Endothelial cell of umbilical vein (primary cell): ENCODE measurements around the gene ABCG5. TPM values are rescaled to one million over a fixed set of nuclear protein-coding genes. Genes with fewer than 3 reads are reported as not detected.

Experiments used
- BruUV-seq: library from RNA; stranded (reverse); fragments of 400-500 nt; replicated peaks from 2 replicates; lab custom pipeline; 2021; lab: Mats Ljungman, UMichigan
- CTCF ChIA-PET: fragments of 300-600, 350-600 bp; sonication (Branson Sonifier 250); formaldehyde crosslinking; loops from one replicate; lab custom pipeline; 2021; ENCODE audit warnings: antibody characterized with exemption, inconsistent platforms; lab: Charles Lee
- POLR2A ChIA-PET: fragments of 300-600, 350-600 bp; sonication (Branson Sonifier 250); formaldehyde crosslinking; loops from one replicate; lab custom pipeline; 2021; ENCODE audit warnings: antibody characterized with exemption, inconsistent platforms; lab: Charles Lee
- DNase-seq: peaks from one replicate; pipeline ENCODE4 v3.0.0-alpha.2; 2011; ENCODE audit warnings: low read depth, low spot score
- FAIRE-seq: peaks from 2 replicates; lab custom pipeline; 2011; peaks lifted over from hg19 to GRCh38; lab: Jason Lieb, UNC
- H2AFZ ChIP-seq: 2 replicates; pipeline ENCODE4 v1.6.0; 2012; ENCODE audit warnings: low read depth, low read length, control low read depth, inconsistent platforms
- H3K27ac ChIP-seq: 2 replicates; pipeline ENCODE4 v1.5.1; 2011; ENCODE audit warnings: low read depth, mild to moderate bottlenecking, control low read depth, low read length, moderate library complexity; ENCODE audit not compliant: insufficient read depth
- H3K27me3 ChIP-seq, 2 experiments: 2 replicates each; pipeline versions ENCODE4 v1.6.0 to v1.6.1; 2011; ENCODE audit warnings: low read length in 2 of 2, mixed read lengths in 1 of 2; ENCODE audit not compliant: control insufficient read depth in 2 of 2, insufficient read depth in 2 of 2
- H3K36me3 ChIP-seq, 2 experiments: 2 replicates in 1 of 2; 3 replicates in 1 of 2; pipeline ENCODE4 v1.5.1; 2011; ENCODE audit warnings: low read length in 2 of 2, mild to moderate bottlenecking in 1 of 2, moderate library complexity in 1 of 2; ENCODE audit not compliant: control insufficient read depth in 2 of 2, insufficient read depth in 2 of 2; ENCODE audit errors: extremely low read depth in 1 of 2
- H3K4me1 ChIP-seq: 3 replicates; pipeline ENCODE4 v1.5.1; 2011; ENCODE audit warnings: mild to moderate bottlenecking, low read length; ENCODE audit not compliant: control insufficient read depth, insufficient read depth; ENCODE audit errors: extremely low read depth
- H3K4me2 ChIP-seq: 2 replicates; pipeline ENCODE4 v1.6.1; 2011; ENCODE audit warnings: low read length, control low read depth, mixed read lengths; ENCODE audit not compliant: insufficient read depth
- H3K4me3 ChIP-seq, 3 experiments: fragments of 200-600 bp in 1 of 3; sonication (generic), shearing (Covaris generic) in 1 of 3; replicated peaks in 1 of 3; 2 replicates each; pipeline ENCODE4 v1.5.1; 2011 to 2016; ENCODE audit warnings: control low read depth in 3 of 3, low read length in 3 of 3, mild to moderate bottlenecking in 2 of 3, inconsistent platforms in 1 of 3, low read depth in 1 of 3, moderate library complexity in 1 of 3; ENCODE audit not compliant: insufficient read depth in 1 of 3
- H3K79me2 ChIP-seq: 2 replicates; pipeline ENCODE4 v1.6.0; 2012; ENCODE audit warnings: low read length, inconsistent platforms; ENCODE audit not compliant: control insufficient read depth, insufficient read depth
- H3K9ac ChIP-seq: replicated peaks from 2 replicates; pipeline ENCODE3; 2011; ENCODE audit warnings: low read length, control low read depth; ENCODE audit not compliant: insufficient read depth; ENCODE audit errors: extremely low read depth
- H3K9me1 ChIP-seq: replicated peaks from 3 replicates; pipeline ENCODE4 v1.6.0; 2011; ENCODE audit warnings: mild to moderate bottlenecking, low read length; ENCODE audit not compliant: control insufficient read depth, insufficient read depth; ENCODE audit errors: extremely low read depth
- H3K9me3 ChIP-seq: replicated peaks from 2 replicates; pipeline ENCODE4 v1.5.1; 2012; ENCODE audit warnings: low read length, inconsistent platforms; ENCODE audit not compliant: control insufficient read depth, insufficient read depth
- H4K20me1 ChIP-seq: replicated peaks from 2 replicates; pipeline ENCODE3; 2011; ENCODE audit warnings: mild to moderate bottlenecking, low read length; ENCODE audit not compliant: control insufficient read depth, insufficient read depth; ENCODE audit errors: extremely low read depth
- CTCF ChIP-seq, 2 donors: IDR thresholded peaks; 1 replicate in 1 of 2; 2 replicates in 1 of 2; pipeline ENCODE4 v1.5.1; 2011; ENCODE audit warnings: low read length in 2 of 2, mild to moderate bottlenecking in 2 of 2, moderate library complexity in 2 of 2, control low read depth in 1 of 2, inconsistent platforms in 1 of 2, low read depth in 1 of 2; ENCODE audit not compliant: insufficient read depth in 1 of 2; ENCODE audit errors: extremely low read depth in 1 of 2
- EZH2 ChIP-seq: IDR thresholded peaks from 2 replicates; pipeline ENCODE4 v1.6.1; 2012; ENCODE audit warnings: borderline replicate concordance, low read depth, mild to moderate bottlenecking, moderate library complexity, low read length, inconsistent platforms; ENCODE audit not compliant: severe bottlenecking
- FOS ChIP-seq: IDR thresholded peaks from 2 replicates; pipeline ENCODE4 v1.6.1; 2011; ENCODE audit warnings: mild to moderate bottlenecking, low read length, moderate library complexity, borderline replicate concordance; ENCODE audit not compliant: insufficient read depth
- GATA2 ChIP-seq: IDR thresholded peaks from 2 replicates; pipeline ENCODE4 v1.7.0; 2011; ENCODE audit warnings: low read depth, mild to moderate bottlenecking, moderate library complexity, mixed read lengths, low read length; ENCODE audit not compliant: insufficient read length, insufficient read depth
- JUN ChIP-seq: IDR thresholded peaks from 2 replicates; pipeline ENCODE4 v1.6.1; 2011; ENCODE audit warnings: borderline replicate concordance, low read depth; ENCODE audit not compliant: insufficient read length, insufficient read depth
- MYC ChIP-seq: IDR thresholded peaks from one replicate; pipeline ENCODE4 v1.6.1; 2011; ENCODE audit warnings: mild to moderate bottlenecking, low read depth, low read length
- POLR2A ChIP-seq: IDR thresholded peaks from 2 replicates; pipeline ENCODE4 v1.6.1; 2012; ENCODE audit warnings: low read depth, mild to moderate bottlenecking, control low read depth, low read length
- POLR2AphosphoS5 ChIP-seq: IDR thresholded peaks from 2 replicates; pipeline ENCODE4 v1.6.1; 2012; ENCODE audit warnings: low read depth, mild to moderate bottlenecking, control low read depth, low read length, moderate library complexity; ENCODE audit not compliant: insufficient read depth
- dilution Hi-C: fragments of 300-500 bp; cut with MboI; formaldehyde crosslinking; loops from one replicate; pipeline ENCODE4 v1.15.0; 2019; ENCODE audit warnings: low sequenced_read_pairs; ENCODE audit not compliant: extremely low pct_ligation_motif_present
- intact Hi-C: fragments of 100-400 bp; cut with micrococcal nuclease; formaldehyde crosslinking; loops from one replicate; pipeline ENCODE4 v1.10.0; 2022
- polyA plus RNA-seq, 4 experiments: library from polyadenylated mRNA; depleted of rRNA in 3 of 4; stranded (reverse) in 3 of 4; unstranded in 1 of 4; fragments of >200 nt; gene quantifications; 2 replicates each; pipeline versions ENCODE4 v1.2.1 to v1.2.3, GENCODE V29; 2011 to 2012; ENCODE audit warnings: missing spikeins in 1 of 4
- total RNA-seq: library from RNA; stranded (reverse); gene quantifications from 2 replicates; pipeline ENCODE4 v1.2.3, GENCODE V29; 2021
- TF ChIP-seq, protein P1 (sequence below): IDR thresholded peaks from 2 replicates; pipeline ENCODE4 v1.6.1; 2011; ENCODE audit not compliant: insufficient read depth, insufficient read length

Gene ABCG5
- total and polyA plus RNA-seq, 2 donors (not counting 3 experiments of a cell fraction or from before 2014, with no cell fraction given), result not detected

DNA sequence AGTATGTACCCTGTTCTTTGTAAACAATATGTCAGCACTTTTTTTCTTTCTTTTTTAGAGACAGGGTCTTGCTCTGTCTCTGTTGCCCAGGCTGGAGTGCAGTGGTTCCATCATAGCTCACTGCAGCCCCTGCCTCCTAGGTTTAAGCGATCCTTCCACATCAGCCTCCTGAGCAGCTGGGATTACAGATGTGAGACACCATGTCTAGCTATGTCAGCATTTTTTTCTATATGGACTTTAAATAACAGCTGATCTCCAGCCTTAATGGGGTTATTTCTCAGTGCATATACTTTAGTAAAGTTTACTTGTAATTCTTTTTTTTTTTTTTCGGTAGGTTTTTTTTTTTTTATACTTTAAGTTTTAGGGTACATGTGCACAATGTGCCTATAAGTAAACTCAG is 26.6 kb downstream of the ABCG5 start:
- Histone ChIP-seq H3K9me1 (no peaks in the 10 kb centered on the region), H3K4me2 (no peak overlapping the region), H3K4me1 (no peaks in the 10 kb centered on the region), H3K9me3 (no peaks in the 10 kb centered on the region), H3K4me3 (no peak overlapping the region), H3K36me3 (no peaks in the 10 kb centered on the region), H2AFZ (no peak overlapping the region), H4K20me1 (no peaks in the 10 kb centered on the region), H3K9ac (no peak overlapping the region), H3K27me3 (no peaks in the 10 kb centered on the region), H3K79me2 (no peaks in the 10 kb centered on the region), H3K27ac (no peak overlapping the region)
- BruUV-seq, result no TSS peak
- dilution Hi-C loops, result no loop called here
- DNase-seq (no peak), FAIRE-seq (no peak)
- POLR2A ChIA-PET, result no interaction called here
- CTCF ChIA-PET, result no interaction called here
- intact Hi-C loops, result no loop called here
- TF ChIP-seq MYC, result no peak
- TF ChIP-seq GATA2, result no peak
- TF ChIP-seq, protein P1, sequence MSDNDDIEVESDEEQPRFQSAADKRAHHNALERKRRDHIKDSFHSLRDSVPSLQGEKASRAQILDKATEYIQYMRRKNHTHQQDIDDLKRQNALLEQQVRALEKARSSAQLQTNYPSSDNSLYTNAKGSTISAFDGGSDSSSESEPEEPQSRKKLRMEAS, result no peak
- no peak for TF ChIP-seq CTCF (IDR thresholded peaks at IDR 0.05; ENCODE audit: extremely low read depth in 1 of 2, insufficient read depth in 1 of 2, low read depth in 1 of 2, low read length in 2 of 2)
- no peak for TF ChIP-seq FOS
- no peak for TF ChIP-seq JUN

DNA sequence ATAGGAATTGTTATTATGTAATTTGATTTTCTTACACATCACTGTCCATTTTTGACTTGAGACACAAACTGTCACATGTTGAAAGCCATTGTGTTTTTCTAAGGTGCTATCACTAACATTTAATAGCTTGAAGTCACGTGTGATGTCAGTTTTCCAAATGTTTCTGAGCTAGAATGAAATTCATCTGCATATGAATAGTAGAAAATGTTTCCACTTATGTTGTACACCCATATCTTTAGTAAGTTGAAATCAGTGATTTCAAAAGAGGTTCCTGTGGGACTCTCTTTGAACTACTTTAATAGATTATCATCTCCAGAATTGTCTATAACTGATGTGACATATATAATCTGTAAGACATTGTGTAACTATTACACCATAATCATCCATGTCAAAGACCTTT is 27.8 kb downstream of the ABCG5 start:
- DNase-seq (no peak), FAIRE-seq (no peak)
- TF ChIP-seq CTCF (IDR thresholded peaks at IDR 0.05; ENCODE audit: extremely low read depth in 1 of 2, insufficient read depth in 1 of 2, low read depth in 1 of 2, low read length in 2 of 2), result no peak
- TF ChIP-seq EZH2, result no peak
- TF ChIP-seq GATA2, result no peak
- TF ChIP-seq, protein P1, result no peak
- no peak for TF ChIP-seq MYC
- TF ChIP-seq POLR2A, result no peak
- TF ChIP-seq JUN, result no peak
- no peak for TF ChIP-seq POLR2AphosphoS5
- H3K4me3 ChIP-seq, result no peak overlapping the region
- POLR2A ChIA-PET, result no interaction called here
- H3K79me2 ChIP-seq, result no peaks in the 10 kb centered on the region
- no peaks in the 10 kb centered on the region for H3K9me3 ChIP-seq
- no peaks in the 10 kb centered on the region for H3K27me3 ChIP-seq
- no peak overlapping the region for H2AFZ ChIP-seq
- no peaks in the 10 kb centered on the region for H3K9me1 ChIP-seq
- dilution Hi-C loops (no loop called here), intact Hi-C loops (no loop called here)
- no peak overlapping the region for H3K27ac ChIP-seq
- CTCF ChIA-PET, result no interaction called here
- no peak overlapping the region for H3K9ac ChIP-seq
- H3K4me1 ChIP-seq, result no peaks in the 10 kb centered on the region
- no TSS peak for BruUV-seq
- H4K20me1 ChIP-seq, result no peaks in the 10 kb centered on the region
- H3K36me3 ChIP-seq, result no peaks in the 10 kb centered on the region
- H3K4me2 ChIP-seq, result no peak overlapping the region
